Left cardiac atrium (tissue), 4 donors: Measurements from ENCODE around the gene ZSWIM7. TPM values are rescaled to one million over a fixed set of nuclear protein-coding genes. Genes with fewer than 3 reads are reported as not detected.

Experiments used
- ATAC-seq, 2 donors: fragments of 200-7000 bp; cut with Tn5 transposase; one replicate each; pipeline ENCODE4 v1.9.1; 2020; ENCODE audit warnings: mild to moderate bottlenecking in 2 of 2, moderate library complexity in 2 of 2
- DNase-seq: peaks from one replicate; pipeline ENCODE4 v3.0.0-alpha.2; 2020
- intact Hi-C, 2 donors: fragments of 100-400 bp; cut with DNase I; formaldehyde crosslinking; loops; one replicate each; pipeline versions ENCODE4 v1.14.1 to v1.15.1; 2022 to 2023
- total RNA-seq, 2 donors: library from RNA; stranded (reverse); fragmentation: NEBNext Ultra II Directional; extraction: Animal tissue kit (Norgen Biotek cat#: 25700); gene quantifications; one replicate each; pipeline ENCODE4 v1.2.1, GENCODE V29; 2021
- donor health status: DM: no; HTN: yes; CAD: no.
- donor health status: DM: no; HTN: yes; CAD: no; lungs with severe emphysema.
- donor health status: DM: yes; HTN: yes; CAD: no.
- donor health status: Dilated cardiomyopathy.

ZSWIM7 gene
- total RNA-seq, 2 donors from 2014 or later, result 15.8 to 30.1 TPM

DNA sequence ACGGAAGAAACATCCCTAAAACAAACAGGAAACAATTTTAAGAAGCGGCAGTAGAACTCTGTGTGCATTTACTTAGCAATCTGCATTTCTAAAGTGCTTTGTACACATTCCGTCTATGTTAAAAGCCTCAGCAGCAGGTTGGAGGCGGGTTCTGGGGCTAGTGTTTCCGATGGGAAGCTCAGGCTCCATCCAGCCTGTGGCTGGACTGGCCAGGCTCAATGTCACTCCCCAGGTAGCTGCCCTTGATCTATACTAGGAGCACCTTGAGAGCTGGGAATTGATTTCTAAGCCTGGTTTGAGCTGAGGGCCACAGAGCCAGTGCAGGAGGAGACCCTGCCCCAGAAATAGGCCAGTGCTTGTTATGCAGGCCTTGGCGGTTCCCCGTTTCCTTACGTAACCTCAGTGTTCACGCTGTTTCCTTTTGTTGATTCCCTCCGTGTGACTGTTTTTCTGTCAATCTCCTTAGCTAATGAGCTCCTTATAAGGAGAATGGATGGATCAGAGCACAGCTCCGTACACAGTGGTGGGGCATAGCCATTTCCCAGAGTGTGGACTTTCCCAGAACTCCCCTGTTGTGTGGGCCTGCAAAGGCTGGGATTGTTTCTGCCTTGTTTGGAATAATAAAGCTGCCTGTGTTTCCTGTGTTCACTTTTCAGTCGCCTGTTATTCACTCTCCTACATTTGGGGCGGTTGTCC is 33.2 kb downstream of the ZSWIM7 start:
- DNase-seq, result no peak
- ATAC-seq, result peak in 1 of 2 donors; percentile 14
- intact Hi-C loops, result no loop called here

DNA sequence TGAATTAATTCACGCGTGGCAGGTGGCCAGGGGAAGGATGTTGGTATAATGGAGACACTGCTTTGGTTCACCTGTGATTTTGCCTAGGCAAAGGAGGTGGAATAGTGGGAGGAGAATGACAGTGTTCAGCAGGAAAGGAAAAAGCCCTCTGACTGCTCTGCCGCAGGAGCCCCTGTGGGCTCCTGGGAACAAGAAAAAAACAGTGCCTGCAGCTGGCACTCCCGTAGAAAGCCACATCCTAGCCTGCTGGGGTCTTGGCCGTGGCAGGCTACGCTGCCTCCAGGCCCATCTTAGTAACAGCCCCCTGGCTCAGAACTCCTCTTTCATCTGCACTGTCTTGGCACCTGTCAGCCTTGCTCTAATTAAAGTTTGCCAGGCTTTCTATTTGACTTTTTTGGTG is 34.0 kb downstream of the ZSWIM7 start:
- no peak for ATAC-seq
- DNase-seq, result no peak
- intact Hi-C loops, result no loop called here

DNA sequence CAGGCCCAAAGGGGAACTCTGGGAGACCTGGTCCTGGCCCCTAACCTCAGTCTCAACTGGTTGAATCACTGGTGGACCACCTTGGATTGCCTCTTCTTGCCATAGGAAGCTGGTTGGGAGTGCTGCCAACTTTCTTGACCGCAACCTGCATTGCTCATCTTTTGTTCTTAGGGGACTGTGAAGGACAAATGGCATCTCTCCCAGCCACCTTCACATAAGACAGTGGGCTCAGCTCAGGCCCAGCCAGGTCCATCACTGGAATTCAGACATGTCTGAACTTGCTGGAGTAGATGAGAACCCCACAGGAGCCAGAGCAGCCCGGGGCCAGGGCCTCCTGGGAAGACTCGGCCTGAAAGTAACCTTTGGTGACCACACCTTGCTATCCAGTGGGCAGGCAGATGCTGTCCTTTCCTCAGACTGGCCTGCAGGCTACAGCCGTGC is 35.8 kb downstream of the ZSWIM7 start:
- DNase-seq, result no peak
- intact Hi-C loops, result no loop called here
- ATAC-seq, result no peak

- DNase-seq (no peak), ATAC-seq (no peak)
- intact Hi-C loops, result no loop called here
These were observed 41.0 kb downstream of the ZSWIM7 start for GRCh38 chr17:15958484-15958854.

- no peak for ATAC-seq
- intact Hi-C loops, result no loop called here
- no peak for DNase-seq
These were observed 41.7 kb downstream of the ZSWIM7 start for GRCh38 chr17:15957608-15958307.

- intact Hi-C loops, result no loop called here
- no peak for DNase-seq
- ATAC-seq, result no peak
These were observed 42.3 kb downstream of the ZSWIM7 start for GRCh38 chr17:15957206-15957605.

- ATAC-seq (no peak), DNase-seq (no peak)
- intact Hi-C loops, result no loop called here
These were observed 43.5 kb downstream of the ZSWIM7 start for GRCh38 chr17:15955793-15956541.

DNA sequence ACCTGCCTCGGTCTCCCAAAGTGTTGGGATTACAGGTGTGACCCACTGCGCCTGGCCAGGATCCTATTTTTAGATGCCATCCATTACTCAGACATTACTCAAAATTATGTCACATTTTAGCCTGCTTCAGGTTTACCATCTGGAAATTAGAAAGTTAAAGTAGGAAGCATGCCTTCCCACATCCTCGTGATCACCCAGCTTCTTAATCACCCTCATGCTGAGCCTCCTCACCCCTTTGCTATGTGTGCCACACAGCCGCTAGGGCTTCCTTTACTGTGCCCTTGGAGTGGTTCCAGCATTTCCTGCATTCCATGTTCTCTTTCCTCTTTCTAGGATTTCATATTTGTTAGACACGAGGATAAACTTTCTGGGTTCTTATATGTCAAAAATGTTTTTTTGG is 45.3 kb downstream of the ZSWIM7 start:
- ATAC-seq (no peak), DNase-seq (no peak)
- intact Hi-C loops, result no loop called here

DNA sequence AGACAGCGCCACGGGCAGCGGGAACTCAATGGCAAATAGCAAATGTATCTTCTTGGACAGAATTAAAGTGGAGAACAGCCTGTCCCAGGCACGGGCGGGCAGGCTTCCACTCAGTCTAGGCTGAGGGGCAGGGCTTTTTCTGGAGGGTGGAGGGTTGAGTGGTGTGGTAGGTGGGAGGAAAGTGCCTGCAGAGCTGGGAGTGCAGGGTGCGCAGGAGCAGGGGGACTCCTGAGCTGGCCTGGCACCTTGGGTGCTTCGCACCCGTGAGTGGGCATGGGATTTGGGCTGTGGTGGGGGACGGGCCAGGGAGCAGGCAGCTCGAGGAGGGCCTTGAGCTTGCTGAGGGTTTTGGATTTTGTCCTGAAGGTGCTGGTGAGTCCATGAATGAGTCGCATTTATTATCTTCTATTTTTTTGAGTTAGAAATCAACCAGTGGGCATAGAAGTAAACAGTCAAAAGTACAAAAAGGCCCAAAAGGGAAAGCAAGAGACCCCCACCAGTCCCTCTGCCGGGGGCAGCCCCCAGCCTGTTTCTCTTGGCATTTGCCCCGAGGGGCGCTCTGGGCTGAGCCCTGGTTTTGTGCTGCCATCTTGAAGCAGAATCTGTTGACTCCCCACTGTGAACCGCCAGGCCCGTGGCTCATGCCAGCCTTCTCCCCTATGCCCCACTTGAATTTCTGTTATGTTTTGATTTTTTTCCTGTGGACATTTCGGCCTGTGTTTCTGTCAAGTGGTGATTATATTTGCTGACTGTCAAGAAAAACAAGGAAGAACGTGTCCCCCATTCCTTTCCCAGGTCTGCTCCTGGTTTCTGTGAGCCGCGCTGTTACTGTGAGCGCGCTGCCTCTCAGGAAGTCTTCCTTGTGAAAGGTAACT is 46.4 kb downstream of the ZSWIM7 start:
- ATAC-seq (no peak), DNase-seq (no peak)
- intact Hi-C loops, result no loop called here

DNA sequence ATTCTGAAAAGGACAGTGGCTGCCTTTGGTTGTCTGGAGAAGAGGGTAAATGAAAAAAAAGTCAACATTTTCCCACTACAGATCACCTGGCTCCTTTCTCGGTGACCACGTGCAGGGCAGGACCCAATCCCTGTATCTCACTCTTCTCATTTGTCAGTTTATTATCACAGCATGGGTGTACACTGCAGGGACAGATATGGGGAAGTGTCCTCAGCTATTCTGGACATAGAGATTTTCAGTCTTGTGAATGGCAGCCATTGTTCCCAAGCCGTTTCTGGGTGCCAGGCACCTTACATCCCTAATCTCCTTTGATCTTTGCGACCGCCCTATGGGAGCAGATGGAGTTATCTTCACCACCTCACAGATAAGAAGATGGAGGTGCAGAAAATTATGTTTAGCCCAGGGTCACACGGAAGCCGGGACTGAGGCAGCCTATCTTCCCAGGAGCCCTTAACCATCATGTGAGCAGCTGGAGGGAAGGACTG is 47.4 kb downstream of the ZSWIM7 start:
- no peak for ATAC-seq
- DNase-seq, result no peak
- intact Hi-C loops, result no loop called here

GRCh38 chr17:15951368-15952047 is 48.0 kb downstream of the ZSWIM7 start:
- intact Hi-C loops, result no loop called here
- no peak for DNase-seq
- no peak for ATAC-seq

- intact Hi-C loops, result no loop called here
- DNase-seq (no peak), ATAC-seq (no peak)
These were observed 51.3 kb downstream of the ZSWIM7 start for GRCh38 chr17:15947976-15948752.

- intact Hi-C loops, result no loop called here
These were observed 52.2 kb downstream of the ZSWIM7 start for GRCh38 chr17:15947271-15947670.

GRCh38 chr17:15946611-15947120 is 52.8 kb downstream of the ZSWIM7 start:
- ATAC-seq (no peak), DNase-seq (no peak)
- intact Hi-C loops, result no loop called here

More at GRCh38 chr17:15947271-15947670, 52.2 kb downstream of the ZSWIM7 start:
- no peak for DNase-seq
- ATAC-seq, result no peak

- intact Hi-C loops, result no loop called here
- DNase-seq (peak; percentile 30), ATAC-seq (peak; percentile 14 to 18)
These were observed 53.8 kb downstream of the ZSWIM7 start for GRCh38 chr17:15945527-15946191.

DNA sequence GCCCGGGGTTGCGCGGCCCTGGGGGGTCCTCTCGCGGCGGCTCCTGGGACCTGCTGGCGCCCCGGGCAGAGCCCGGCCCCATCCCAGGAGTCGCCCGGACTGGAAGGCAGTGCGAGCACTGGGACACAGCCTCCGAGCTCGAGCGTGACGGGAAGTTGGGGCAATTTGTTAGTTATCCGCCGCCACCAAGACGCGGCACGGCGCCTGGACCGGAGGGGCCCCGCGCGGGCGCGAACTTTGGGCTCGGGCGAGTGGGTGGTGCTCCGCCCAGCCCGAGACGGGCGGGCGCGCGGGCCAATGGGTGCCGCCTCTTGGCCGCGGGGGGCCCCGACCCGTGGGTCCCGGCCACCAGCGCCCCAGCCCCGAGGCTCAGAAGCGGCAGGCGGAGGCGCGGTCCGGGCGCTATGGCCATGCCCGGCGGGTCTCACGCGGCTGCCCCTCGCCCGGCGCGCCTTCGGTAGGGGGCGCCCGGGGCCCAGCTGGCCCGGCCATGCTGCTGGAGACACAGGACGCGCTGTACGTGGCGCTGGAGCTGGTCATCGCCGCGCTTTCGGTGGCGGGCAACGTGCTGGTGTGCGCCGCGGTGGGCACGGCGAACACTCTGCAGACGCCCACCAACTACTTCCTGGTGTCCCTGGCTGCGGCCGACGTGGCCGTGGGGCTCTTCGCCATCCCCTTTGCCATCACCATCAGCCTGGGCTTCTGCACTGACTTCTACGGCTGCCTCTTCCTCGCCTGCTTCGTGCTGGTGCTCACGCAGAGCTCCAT is 54.6 kb downstream of the ZSWIM7 start, which contains the start of gene ADORA2B:
Gene ADORA2B, plus strand, starts transcription at position 372 of the 768 bp plus-strand sequence. Its CDS starts 119 bp downstream, at position 491.
- intact Hi-C loops, result no loop called here
- peak; percentile 68 for DNase-seq
- ATAC-seq, result peak; percentile 85 to 87
